Measurements from ENCODE around the gene TSPAN11. TPM values are rescaled to one million over a fixed set of nuclear protein-coding genes. Genes with fewer than 3 reads are reported as not detected.

The TSPAN11 gene
- polyA plus RNA-seq, 1 experiment: 0.37 TPM

DNA sequence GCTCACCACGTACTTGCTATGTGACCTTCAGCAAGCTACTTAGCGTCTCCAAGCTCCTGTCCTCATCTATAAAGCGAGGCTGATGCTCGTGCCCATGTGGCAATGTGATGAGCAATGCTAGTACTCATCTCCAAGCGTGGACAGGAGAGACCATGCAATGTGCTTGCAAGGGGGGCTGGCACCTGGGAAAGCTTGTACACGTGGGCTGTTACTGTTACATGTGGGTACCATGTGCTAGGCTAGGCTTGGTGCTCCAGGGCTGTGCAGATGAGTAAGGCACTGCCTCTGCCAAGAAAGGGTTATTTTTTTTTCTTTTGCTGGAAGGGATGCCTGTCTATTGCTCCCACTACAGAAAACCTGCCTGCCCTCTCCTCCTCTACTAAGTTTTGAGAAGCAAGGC is 46.6 kb downstream of the TSPAN11 start:
- peaks cover 15% of the 10 kb centered on the region for H3K27me3 ChIP-seq (ENCODE audit: control insufficient read depth, insufficient read depth, low read length)
- no peaks in the 10 kb centered on the region for H3K9me3 ChIP-seq (ENCODE audit: control insufficient read depth, insufficient read depth, low read length)
- TF ChIP-seq, protein P1, sequence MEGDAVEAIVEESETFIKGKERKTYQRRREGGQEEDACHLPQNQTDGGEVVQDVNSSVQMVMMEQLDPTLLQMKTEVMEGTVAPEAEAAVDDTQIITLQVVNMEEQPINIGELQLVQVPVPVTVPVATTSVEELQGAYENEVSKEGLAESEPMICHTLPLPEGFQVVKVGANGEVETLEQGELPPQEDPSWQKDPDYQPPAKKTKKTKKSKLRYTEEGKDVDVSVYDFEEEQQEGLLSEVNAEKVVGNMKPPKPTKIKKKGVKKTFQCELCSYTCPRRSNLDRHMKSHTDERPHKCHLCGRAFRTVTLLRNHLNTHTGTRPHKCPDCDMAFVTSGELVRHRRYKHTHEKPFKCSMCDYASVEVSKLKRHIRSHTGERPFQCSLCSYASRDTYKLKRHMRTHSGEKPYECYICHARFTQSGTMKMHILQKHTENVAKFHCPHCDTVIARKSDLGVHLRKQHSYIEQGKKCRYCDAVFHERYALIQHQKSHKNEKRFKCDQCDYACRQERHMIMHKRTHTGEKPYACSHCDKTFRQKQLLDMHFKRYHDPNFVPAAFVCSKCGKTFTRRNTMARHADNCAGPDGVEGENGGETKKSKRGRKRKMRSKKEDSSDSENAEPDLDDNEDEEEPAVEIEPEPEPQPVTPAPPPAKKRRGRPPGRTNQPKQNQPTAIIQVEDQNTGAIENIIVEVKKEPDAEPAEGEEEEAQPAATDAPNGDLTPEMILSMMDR (IDR thresholded peaks at IDR 0.05; ENCODE audit: low read depth, low read length): no peak
- no peak overlapping the region for H3K4me3 ChIP-seq (ENCODE audit: low read depth, low read length)
- DNase-seq (ENCODE audit: low read depth, low spot score): no peak
- ChIA-PET CTCF (interaction anchor here (2.7 to 4.7 kb wide), 2 partner anchors 11 to 13 kb away, joined by 6 to 12 read pairs; no protein-coding TSS in a partner anchor), POLR2A (no interaction called here)
- H3K27ac ChIP-seq (ENCODE audit: low read depth, low read length): no peak overlapping the region

DNA sequence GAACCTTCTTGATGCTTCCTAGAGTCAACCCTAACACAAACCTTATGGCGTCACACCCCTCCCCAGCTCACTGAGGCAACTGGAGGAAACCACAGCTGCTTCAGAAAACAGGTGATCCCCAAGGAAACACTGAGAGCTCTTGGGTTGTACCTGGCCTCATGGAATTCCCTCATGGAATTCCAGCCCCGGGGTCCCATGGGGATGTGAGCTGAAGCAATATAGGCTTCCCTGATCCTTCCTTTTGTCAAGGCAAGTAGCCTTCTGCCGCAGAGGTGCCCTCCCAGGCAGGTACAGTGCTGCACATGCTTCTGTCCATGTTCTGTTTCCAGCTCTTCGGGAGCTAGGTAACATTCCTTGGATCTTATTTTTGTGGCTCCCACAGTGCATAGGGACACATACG is 47.3 kb downstream of the TSPAN11 start:
- TF ChIP-seq, protein P1 (IDR thresholded peaks at IDR 0.05; ENCODE audit: low read depth, low read length): no peak
- ChIA-PET CTCF (interaction anchor here (0.8 to 4.7 kb wide), 3 partner anchors 10 to 22 kb away, joined by 3 to 12 read pairs (median 6); no protein-coding TSS in a partner anchor), POLR2A (no interaction called here)
- no peak for DNase-seq (ENCODE audit: low read depth, low spot score)
- Histone ChIP-seq H3K4me3 (ENCODE audit: low read depth, low read length) (no peak overlapping the region), H3K27ac (ENCODE audit: low read depth, low read length) (no peak overlapping the region), H3K27me3 (ENCODE audit: control insufficient read depth, insufficient read depth, low read length) (peaks cover 18% of the 10 kb centered on the region), H3K9me3 (ENCODE audit: control insufficient read depth, insufficient read depth, low read length) (no peaks in the 10 kb centered on the region)

DNA sequence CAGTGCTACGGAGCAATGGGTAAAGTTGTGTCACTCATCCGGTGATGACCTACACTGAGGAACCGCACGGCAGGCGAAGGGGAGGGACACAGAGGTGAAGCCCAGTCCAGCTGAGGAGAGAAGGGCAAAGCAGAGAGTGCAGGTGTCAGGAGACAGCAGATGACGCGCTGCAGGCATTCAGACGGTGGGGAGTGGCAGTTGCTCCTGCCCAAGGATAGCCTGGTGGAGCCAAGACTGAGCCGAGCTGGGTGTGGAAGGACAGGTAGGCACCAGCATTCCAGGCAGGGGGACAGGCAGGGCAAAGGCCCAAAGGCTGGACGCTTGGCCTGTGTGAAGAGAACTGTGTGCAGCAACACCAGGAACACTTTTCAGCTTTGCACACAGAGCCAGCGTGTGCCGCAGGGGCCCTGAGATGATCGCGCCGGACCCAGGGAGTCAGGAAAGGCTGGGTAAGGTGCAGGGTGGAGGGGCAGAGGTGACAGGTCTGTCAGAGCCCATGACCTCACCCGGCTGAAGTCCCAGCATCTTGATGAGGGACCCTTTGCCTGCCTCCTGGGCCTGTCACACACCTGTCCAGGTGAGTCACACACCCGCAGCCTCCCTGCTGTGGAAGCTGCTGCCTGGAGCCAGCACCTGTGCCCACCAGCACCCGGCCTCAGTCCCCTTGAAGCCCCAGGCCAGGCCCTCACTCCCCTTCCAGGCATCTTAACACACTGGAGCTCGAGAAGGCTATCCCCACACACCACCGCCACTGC is 48.4 kb downstream of the TSPAN11 start:
- no peak for DNase-seq (ENCODE audit: low read depth, low spot score)
- TF ChIP-seq, protein P1 (IDR thresholded peaks at IDR 0.05; ENCODE audit: low read depth, low read length): no peak
- CTCF ChIA-PET: interaction anchor here (0.8 to 4.7 kb wide), 3 partner anchors 9 to 21 kb away, joined by 3 to 12 read pairs (median 6); no protein-coding TSS in a partner anchor
- H3K9me3 ChIP-seq (ENCODE audit: control insufficient read depth, insufficient read depth, low read length): no peaks in the 10 kb centered on the region
- no peak overlapping the region for H3K4me3 ChIP-seq (ENCODE audit: low read depth, low read length)
- peaks cover 17% of the 10 kb centered on the region for H3K27me3 ChIP-seq (ENCODE audit: control insufficient read depth, insufficient read depth, low read length)
- POLR2A ChIA-PET: no interaction called here
- H3K27ac ChIP-seq (ENCODE audit: low read depth, low read length): no peak overlapping the region

DNA sequence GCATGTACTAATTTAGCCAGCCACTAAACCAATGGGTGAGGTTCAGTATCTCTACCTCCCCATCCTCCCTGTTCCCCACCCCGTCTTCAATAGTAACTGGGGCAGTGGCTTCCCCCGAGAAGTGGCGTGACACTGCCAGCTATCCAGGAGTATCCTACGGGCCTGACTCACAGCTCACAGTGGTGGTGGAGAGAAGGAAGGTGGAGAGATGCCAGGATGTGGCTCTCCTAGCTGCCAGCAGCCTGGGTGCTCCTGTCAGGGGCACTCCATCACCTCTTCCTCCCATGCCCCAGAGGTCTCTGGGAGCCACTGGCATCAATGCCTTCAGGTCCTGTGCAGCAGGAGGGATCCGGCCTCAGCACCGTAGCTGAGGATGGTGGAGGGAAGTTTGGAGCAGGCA is 49.0 kb downstream of the TSPAN11 start:
- H3K4me3 ChIP-seq (ENCODE audit: low read depth, low read length): no peak overlapping the region
- no peak for DNase-seq (ENCODE audit: low read depth, low spot score)
- no peaks in the 10 kb centered on the region for H3K9me3 ChIP-seq (ENCODE audit: control insufficient read depth, insufficient read depth, low read length)
- TF ChIP-seq, protein P1 (IDR thresholded peaks at IDR 0.05; ENCODE audit: low read depth, low read length): no peak
- no peak overlapping the region for H3K27ac ChIP-seq (ENCODE audit: low read depth, low read length)
- peaks cover 17% of the 10 kb centered on the region for H3K27me3 ChIP-seq (ENCODE audit: control insufficient read depth, insufficient read depth, low read length)
- ChIA-PET CTCF (interaction anchor here (4.7 kb wide), 1 partner anchor 11 kb away, joined by 12 read pairs; no protein-coding TSS in a partner anchor), POLR2A (no interaction called here)

DNA sequence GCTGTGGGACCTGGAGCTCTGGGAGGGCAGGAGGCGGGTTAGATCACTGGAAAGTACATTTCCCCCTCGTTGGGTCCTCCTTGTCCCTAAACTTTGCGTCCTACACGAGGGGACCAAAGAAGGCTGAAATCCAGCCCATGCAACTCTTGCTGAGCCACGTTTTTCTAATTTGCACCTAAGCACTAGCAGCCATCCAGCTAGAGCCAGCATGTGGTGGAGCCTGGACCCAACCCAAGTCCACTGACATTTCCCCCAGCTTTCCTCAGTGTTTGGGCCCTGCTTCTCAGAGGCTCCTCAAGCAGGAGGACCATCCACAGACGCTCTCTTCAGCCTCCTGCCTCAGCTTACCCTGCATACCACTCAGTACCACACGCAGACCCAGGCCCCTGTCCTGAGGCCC is 49.7 kb downstream of the TSPAN11 start:
- Histone ChIP-seq H3K4me3 (ENCODE audit: low read depth, low read length) (no peak overlapping the region), H3K27me3 (ENCODE audit: control insufficient read depth, insufficient read depth, low read length) (peaks cover 20% of the 10 kb centered on the region), H3K9me3 (ENCODE audit: control insufficient read depth, insufficient read depth, low read length) (no peaks in the 10 kb centered on the region), H3K27ac (ENCODE audit: low read depth, low read length) (no peak overlapping the region)
- TF ChIP-seq, protein P1 (IDR thresholded peaks at IDR 0.05; ENCODE audit: low read depth, low read length): no peak
- POLR2A ChIA-PET: no interaction called here
- DNase-seq (ENCODE audit: low read depth, low spot score): no peak
- CTCF ChIA-PET: no interaction called here
